GM11168 (cell line): Measurements from ENCODE around the gene RASA3.
"Not testable (repeated sequence)": the region's sequence is repeated elsewhere in the genome, so short reads cannot be mapped to it uniquely, and the experiment has no call there.

Experiments
- in situ Hi-C: fragments of 300-500 bp; cut with MboI; formaldehyde crosslinking; loops from one replicate; pipeline ENCODE4 v1.12.0; 2022; ENCODE audit warnings: low sequenced_read_pairs; ENCODE audit not compliant: unreplicated experiment

RASA3 gene

GRCh38 chr13:114155926-114156883, 23.8 kb upstream of the RASA3 start:
- in situ Hi-C loops: no loop called here

GRCh38 chr13:114155320-114155719, 22.9 kb upstream of the RASA3 start:
- in situ Hi-C loops: no loop called here

GRCh38 chr13:114154476-114154875, 22.1 kb upstream of the RASA3 start:
- in situ Hi-C loops: no loop called here

GRCh38 chr13:114153485-114154080, 21.2 kb upstream of the RASA3 start:
- in situ Hi-C loops: no loop called here

- in situ Hi-C loops: no loop called here
Measured at GRCh38 chr13:114152831-114153371, 20.5 kb upstream of the RASA3 start.

- in situ Hi-C loops: no loop called here
Measured at GRCh38 chr13:114152285-114152645, 19.8 kb upstream of the RASA3 start.

- in situ Hi-C loops: no loop called here
Measured at GRCh38 chr13:114151565-114152284, 19.3 kb upstream of the RASA3 start.

GRCh38 chr13:114151031-114151430, 18.6 kb upstream of the RASA3 start:
- in situ Hi-C loops: no loop called here

GRCh38 chr13:114149774-114150740, 17.6 kb upstream of the RASA3 start:
- in situ Hi-C loops: no loop called here

- in situ Hi-C loops: not testable (repeated sequence)
Measured at GRCh38 chr13:114148886-114149285, 16.5 kb upstream of the RASA3 start.

- in situ Hi-C loops: no loop called here
Measured at GRCh38 chr13:114148521-114148855, 16.1 kb upstream of the RASA3 start.

GRCh38 chr13:114147803-114148520, 15.5 kb upstream of the RASA3 start:
- in situ Hi-C loops: no loop called here

GRCh38 chr13:114146629-114147028, 14.2 kb upstream of the RASA3 start:
- in situ Hi-C loops: no loop called here

- in situ Hi-C loops: no loop called here
Measured at GRCh38 chr13:114146173-114146572, 13.8 kb upstream of the RASA3 start.

GRCh38 chr13:114145722-114146121, 13.3 kb upstream of the RASA3 start:
- in situ Hi-C loops: no loop called here

GRCh38 chr13:114145256-114145655, 12.8 kb upstream of the RASA3 start:
- in situ Hi-C loops: no loop called here

- in situ Hi-C loops: no loop called here
Measured at GRCh38 chr13:114144606-114145244, 12.3 kb upstream of the RASA3 start.

GRCh38 chr13:114143806-114144605, 11.6 kb upstream of the RASA3 start:
- in situ Hi-C loops: no loop called here
